NAMALWA (cell line): ENCODE results near the gene SPRR5.

ENCODE experiments used
- DNase-seq: peaks from one replicate; pipeline ENCODE4 v3.0.0-alpha.2; 2015; ENCODE audit warnings: low spot score

SPRR5 gene

DNA sequence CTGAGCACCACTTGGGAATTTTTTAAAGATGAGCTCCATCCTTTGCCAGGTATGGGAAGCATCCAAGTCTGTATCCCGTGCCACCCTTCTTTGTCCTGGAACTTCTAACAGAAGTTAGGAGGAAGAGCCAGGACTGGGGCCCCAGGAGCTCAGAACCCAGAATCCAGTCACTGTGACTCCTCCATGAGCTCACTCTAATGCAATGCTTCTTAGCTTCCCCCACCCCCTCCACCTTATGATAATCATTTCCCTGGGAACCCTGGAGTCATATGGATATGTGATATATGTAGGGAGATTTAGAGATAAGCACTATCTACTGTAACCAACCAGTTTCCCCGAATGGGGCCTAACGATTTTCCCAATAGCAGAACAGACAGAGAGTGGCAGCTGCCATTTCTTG is 758 bp upstream of the SPRR5 start:
- DNase-seq: no peak

DNA sequence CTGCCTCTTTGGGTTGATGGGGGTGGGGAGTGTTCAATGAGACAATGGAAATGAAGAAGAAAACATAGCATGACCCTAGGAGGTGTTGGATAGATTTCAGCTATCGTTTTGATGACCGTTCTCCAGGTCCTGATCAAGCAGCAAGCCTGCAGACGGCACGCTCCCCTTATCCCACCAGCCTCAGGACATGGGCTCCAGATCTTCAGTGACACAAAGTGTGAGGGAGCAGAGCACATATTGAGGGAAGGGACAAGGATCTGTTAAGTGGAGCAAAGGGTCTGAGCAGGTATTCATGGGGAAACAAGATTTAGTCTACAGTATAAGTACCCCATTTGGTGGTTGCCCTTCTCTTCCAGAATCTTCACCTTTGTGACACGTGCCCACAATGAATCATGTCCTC is 4.7 kb downstream of the SPRR5 start:
- DNase-seq: no peak

DNA sequence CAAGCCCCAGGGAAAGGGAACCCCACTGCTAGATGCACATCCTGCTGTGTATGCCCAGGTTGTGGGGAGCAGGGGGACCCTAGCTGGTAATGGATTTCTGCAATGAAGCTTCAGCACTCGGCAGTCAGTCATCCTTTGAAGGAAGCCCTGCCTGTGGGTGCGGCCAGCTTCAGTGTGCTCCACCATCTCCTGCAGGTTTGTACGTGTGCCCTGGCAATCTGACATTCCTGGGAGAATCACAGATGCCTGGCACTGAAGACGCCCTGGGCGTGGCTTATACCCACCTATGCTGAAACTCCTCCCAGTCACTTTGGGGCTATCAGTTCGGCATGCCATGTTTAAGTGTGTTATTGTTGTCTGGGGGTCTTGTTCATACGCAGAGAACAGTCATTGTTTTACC is 6.8 kb downstream of the SPRR5 start:
- DNase-seq: no peak

DNA sequence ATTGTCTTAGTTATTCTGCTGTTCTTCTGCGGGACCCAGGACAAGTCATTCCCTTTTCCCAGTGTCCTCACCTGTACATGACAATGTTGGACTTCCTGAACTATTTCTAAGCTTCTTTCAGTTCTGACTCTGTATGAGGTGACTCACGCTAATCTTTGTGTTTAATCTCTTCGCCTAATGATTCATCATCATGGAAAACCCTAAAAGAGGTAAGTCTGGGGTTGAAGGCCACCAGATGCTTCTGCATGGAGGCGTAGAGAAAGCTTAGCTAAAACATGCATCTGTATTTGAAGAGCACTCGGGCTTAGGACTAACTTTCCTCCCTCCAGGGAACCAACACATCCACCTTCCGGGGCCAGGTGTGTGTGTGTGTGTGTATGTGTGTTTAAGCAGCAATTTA is 7.4 kb downstream of the SPRR5 start:
- no peak for DNase-seq

DNA sequence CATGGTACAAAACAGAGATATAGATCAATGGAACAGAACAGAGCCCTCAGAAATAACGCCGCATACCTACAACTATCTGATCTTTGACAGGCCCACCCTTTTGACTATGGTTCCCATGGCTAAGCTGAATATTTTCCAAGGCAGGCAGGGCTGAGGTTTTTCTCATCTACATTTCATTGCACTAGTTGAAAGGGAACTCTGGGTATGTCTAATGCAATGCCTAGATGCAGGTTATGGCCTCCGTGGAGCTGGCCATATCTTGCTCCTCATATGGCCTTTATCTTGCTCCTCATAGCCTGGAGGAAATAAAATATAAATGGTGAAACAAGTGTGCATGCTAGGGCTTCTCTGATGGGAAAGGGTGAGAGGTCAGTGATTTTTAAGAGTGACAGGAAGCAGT is 10.6 kb downstream of the SPRR5 start:
- no peak for DNase-seq

DNA sequence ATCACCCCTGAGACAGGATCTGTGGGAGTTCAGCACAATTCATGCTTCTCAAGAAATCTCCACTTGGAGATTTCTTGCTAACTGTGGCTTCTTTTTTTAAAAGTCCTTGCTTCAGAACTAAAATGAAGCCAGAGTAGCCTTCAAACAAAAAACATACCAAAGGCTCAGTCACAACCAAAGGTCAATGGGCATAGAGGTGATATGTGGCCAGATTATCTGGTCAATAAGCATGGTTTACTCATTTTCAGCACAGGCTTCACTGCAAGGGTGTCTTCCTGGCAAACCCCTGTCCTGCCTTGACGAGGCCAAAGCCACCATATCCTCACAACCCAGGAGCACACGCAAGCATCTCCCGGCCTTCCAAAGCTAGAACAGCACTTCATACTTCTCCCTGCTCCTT is 12.3 kb downstream of the SPRR5 start:
- DNase-seq: no peak

DNA sequence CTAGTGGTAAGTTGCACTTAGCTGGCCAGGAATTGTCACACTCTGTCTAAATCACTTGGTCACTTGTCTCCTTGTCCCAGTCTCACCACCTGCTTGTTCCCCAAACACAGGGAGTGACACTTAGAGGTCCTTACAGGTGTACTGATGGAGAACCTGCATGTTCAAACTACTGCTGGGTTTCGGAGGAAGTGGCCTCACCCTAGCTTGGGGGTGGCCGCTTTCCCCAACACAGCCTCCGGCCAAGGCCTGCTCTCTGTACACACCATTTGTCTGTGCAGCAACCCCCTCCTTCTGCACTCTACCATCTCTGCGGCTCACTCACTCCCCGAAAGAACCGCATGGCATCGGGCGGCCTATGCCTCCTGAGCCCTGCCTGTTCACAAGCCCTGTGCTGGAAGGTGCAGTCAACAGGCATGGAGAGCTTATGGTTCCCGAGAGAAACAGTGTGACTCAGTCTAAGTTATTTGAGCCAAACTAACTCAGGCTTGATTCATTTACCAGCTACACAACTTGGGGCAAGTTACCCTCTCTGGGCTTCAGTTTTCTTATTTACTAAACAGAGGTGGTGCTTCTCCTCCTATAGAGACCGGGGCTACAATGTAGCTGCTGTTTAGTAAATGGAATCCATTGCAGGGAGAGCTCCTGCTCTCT is 12.9 kb downstream of the SPRR5 start:
- DNase-seq: no peak

DNA sequence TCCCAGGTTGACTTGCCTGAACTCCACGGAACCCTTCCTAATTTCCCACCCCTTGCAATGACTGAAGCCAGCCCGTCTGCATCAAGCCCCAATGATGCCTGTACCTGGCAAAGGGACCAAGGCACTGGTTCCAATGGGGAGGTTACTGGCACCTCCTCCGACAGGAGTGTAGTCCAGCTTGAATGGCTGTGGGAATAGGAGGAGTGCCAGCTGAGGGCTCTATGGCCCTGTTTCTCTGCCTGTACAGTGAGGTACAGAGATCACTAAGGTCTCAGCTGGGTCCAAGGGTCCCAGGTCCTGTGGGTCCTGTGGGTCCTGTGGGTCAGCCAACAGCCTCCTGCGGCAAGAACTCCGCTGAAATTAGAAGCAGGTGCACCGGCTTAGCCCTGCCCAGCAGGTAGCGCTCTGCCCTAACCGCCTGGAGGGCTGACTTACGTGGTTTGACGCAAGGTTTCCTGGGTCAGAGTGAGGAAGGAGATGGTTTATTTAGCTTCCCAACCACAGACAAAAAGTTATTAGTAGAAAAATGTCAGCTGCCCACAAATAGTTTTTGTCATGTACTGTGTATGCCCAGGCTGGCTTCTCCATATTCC is 13.5 kb downstream of the SPRR5 start:
- no peak for DNase-seq

DNA sequence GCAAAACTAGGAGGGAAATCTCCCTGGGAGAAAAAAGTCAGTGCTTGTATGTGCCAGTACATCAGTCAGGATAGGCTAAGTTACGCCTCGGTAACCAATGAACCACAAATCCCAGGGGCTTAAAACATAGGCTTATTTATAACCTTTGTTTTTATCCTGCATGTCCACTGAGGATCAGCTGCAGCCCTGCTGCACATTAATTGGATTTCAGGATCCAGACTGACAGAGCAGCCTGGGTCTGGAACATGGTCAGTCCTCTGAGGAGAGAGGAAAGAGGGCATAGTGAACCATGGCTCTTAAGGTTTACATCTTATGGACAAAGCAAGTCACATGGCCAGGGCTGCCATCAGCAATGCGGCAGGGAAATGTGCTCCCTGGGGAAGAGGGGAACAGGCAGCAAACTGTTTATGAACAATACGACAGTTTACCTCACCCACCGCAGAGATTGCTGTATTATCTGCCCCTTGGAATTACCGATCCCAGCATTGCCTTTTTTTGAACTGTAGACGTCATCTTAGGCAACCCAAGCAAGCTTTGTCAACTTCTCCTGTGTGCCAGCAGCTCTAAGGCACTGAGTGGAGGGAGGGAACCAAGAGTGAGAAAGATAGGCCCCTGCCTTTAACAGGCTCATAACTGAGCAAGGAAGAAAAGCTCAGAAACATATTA is 14.4 kb downstream of the SPRR5 start:
- DNase-seq: no peak

DNA sequence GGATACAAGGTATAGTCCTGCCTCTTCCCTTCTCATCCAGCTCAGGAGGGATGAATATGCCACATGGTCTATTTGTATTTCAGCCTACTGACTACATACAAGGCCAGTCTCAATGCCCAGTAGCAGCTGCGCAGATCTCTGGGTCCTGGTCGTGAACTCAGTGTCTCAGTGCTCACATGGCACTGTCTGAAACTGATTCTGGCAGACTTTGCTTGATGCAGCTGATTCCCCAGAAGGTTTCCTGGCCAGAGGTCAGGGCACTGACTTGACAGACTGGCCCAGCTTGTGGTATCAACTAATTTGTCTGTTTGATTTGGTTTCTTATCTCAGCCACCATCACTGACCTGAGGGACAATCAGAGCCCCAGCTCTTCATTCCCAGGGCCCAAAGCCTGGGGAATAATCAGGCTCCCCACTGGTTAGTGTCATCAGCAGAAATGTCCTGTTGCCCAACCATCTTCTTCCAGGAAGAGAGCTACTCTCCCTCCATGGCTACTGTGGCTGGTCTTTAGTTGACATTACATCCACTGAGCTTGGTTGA is 15.9 kb downstream of the SPRR5 start:
- DNase-seq: no peak

DNA sequence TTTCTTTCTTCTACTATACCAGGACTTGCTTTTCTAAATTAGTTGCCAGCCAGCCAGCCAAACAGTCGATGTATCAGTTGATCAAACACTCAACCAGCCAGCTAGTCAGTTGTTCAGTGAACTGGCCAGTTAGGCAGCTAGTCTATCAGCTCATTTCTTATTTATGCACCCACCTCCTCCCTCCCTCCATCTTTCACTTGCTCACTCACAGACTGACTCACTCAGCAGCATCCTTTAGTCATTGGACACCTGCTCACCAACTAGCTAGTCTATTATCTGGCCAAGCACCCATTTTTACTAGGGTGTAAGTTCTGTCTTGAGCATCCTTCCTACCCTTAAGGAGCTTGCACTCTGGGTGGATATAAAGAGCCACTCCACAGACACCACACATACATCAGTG is 17.5 kb downstream of the SPRR5 start:
- DNase-seq: no peak

DNA sequence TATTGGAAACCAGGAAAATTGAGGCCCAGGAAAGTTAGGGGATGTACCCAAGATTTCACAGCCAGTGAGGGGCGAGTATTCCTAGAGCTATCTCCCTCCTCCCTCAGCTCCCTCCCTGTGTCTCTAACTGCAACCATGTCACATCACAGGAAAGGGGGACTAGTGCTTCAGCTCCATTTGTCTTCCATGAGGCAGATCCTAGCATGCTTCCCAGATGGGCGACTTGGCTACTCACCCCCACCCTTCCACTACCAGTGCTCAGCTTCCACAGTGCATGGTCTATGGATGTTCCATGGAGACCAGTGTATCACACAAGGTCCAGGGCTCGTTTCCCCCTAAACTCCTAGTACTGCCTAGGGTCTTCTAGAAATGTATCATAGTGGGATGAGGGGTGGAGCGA is 18.8 kb downstream of the SPRR5 start:
- DNase-seq: no peak

DNA sequence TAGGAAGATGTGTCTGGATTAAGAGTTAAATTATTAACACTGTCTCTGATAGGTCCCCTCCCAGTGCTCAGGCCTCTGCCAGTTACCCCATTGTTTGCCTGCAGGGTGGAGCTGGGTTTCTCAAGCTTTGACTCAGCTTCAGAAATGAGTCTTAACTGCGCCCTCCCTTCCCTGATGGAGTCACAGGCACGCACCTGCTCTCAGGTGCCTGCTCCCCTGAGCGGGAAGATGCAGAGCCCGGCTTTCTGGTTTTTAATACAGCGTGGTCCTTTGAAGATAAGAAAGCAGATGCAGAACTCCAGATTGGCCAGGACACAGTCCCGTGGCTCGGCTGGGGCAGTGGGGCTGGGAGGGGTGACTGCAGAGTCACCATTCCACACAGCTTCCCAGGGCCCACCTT is 20.2 kb downstream of the SPRR5 start:
- DNase-seq: no peak

DNA sequence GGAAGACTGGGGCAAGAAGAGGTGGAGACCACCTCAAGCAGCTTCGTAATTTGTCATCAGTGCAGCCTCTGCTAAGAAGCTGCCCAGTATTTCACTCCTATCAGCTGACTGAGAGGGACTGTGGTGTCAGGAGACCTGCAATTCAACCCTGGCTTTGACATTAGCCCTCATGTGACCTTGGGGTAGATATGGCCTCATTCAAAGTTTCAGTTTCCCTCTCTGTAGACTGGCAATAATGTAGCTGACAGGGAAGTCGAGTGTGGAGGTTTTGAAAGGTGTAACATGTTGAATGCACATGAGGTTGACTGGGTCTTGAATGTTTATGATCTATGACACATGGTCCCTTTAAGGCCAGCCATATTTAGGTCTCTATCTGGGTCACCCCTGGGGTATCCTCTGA is 21.2 kb downstream of the SPRR5 start:
- DNase-seq: no peak

DNA sequence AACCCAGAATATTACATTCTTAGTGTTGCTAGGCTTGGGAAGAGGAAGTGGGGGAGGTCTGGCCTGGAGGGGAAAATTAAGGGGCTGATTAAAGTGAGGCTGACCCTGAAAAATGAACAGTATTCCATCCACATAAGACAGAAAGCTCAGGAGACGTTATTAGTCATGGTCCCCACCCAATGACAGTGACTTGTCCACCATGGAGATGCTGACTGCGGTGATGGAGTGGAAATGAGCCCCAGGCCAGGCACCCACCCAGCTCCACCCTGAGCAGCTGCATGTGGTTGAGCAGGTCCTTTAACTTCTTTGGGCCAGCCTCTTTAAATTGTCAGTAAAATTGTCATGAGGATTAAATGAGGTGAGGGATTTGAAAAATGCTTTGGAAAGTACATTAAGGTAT is 22.0 kb downstream of the SPRR5 start:
- DNase-seq: no peak

DNA sequence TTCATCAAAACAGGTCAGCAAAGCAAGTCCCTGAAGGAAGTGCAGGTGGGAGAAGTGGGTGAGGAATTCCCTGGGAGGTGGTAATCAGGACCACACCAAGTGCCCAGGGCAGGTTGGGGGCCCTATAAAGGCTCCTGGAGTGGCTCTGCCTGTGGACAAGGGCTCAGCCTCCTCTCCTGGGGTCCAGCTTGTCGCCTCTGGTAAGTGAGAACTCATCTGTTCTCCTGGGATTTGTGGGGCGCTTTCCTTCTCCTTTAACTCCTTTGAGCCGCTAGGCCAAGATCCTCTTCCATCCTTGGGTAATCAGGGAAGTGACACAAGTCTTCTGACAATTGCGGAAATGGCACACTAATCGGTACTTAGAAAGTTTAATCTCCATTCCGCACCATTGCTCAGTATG is 23.5 kb downstream of the SPRR5 start, which contains the start of gene SPRR4:
Gene SPRR4, plus strand, starts transcription at position 154 of the 400 bp plus-strand sequence. CDS start 1,243 bp downstream, outside the sequence.
- DNase-seq: no peak

DNA sequence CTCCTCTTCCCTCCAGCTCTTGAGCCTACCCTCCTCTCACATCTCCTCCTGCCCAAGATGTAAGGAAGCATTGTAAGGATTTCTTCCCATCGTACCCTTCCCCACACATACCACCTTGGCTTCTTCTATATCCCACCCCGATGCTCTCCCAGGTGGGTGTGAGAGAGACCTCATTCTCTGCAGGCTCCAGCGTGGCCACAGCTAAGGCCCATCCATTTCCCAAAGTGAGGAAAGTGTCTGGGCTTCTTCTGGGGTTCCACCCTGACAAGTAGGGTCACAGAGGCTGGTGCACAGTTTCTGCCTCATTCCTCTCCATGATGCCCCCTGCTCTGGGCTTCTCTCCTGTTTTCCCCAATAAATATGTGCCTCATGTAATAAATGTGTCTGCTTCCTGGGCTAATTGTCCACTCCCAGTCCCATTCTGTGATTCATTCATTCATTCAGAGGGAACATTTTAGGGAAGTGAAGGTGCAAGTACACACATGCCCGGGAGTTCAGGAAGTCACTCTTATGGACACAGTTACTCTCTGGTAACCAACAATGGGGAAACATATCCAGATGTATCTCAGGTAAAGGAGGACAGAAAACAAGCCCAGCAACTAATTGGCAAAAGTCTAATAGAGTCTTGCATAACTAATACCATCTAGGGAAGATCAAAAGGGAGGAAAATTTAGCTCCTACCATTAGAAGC is 25.3 kb downstream of the SPRR5 start:
- DNase-seq: no peak

DNA sequence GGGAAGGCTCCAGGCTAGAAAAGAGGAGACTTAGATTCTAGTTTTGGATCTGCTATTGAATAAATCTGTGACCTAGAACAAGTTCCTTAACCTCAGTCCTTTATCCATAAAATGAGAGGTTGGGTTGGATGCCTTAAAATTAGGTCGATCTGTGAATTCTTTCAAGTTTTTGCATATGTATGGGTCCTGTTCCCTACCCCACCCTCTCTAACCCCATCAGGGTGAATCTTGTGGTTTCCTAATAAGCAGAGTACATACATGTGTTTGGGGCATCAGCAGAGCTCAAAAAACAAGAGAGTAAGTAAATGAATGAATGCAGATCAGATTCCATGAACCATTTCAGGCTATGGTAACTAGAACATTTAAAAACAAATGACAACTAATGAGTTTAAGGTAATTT is 29.7 kb downstream of the SPRR5 start:
- no peak for DNase-seq

DNA sequence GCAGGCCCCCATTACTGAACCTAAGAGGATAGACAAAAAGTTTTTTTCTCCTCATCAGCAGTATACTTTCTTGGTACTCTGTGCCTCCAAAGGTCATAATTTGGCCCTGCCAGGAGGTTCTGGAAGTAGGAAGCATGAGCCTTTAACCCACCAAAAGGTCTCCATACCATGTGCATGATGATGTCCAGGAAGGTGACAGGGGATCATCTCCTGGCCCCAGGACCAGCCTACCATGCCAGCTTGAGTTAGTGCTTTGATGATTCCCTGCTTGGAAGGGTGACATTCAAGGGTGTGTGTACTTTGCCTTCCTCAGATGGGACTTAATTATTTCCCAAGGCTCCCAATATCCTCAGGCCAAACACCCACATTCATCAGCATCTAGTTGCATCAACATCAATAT is 30.6 kb downstream of the SPRR5 start:
- DNase-seq: no peak

DNA sequence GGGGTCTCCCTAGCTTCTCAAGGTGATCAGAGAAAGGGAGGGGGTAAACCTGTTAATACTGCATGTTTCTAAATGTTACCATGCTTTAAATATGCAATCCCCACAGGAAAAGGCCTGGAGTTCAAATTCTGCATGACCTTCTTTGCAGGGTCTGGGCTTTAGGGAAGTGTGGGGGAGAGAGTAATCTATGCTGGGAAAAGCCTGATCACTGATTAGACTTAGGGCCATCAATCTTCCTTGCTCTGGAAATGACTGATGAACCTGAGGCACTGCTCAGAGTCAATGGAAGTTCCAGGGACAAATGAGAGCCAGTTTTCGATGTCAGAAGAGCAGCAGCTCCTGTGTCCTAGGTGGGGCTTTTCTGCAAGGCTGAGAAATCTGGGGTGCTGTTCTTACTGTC is 33.7 kb downstream of the SPRR5 start:
- no peak for DNase-seq

DNA sequence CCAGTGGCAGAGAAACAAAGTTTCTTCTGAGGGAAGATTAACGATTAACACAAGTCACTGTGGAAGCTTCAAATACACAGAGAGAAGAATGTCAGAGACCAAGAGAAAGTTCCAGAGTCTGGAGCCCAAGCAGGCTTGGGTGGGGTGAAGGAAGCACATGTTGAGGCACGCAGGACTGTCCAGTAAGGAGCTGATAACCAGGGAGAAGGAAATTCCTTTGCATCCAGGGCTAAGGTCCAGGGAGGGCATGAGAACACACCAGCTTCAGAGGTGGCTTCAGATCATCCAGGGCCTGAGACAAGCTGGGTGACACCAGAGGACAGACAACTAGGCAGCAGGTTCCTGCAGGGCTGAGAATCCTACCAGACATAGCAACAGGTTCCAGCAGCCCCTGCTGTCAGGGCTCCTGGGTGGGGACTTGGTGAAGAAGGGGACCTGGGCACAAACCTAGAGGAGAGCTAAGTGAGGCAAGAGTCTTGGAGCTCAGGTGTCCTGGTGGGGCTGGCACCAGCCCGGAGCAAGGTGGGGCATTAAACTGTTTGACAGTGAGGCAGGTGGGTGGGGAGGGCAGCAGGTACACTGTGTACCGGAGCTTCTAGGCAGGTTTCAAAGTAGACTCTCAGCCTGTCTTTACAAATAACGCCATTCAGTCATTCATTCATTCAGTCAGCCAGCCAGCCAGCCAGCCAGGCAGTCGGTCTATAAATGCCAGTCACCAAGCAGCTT is 34.3 kb downstream of the SPRR5 start:
- DNase-seq: no peak

DNA sequence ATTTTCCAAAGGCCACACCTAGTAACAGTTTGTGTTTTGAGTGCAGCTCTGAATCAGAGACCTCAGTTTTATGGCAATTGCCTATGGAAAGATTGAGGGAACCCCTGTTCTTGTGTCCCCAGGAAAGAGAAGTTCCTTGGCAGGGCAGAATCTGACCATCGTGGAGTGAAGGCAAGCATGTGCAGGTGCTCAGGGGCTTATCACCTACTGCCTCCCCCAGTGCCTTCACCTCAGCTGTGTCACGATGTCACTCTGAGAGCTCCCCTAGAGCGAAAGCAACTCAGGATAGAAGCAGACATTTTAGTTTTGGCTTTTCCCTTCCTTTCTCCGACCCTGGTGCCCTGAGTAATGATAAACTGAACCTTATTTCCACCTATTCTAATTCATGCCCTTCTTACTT is 35.1 kb downstream of the SPRR5 start:
- DNase-seq: no peak
